Hepatocyte (in vitro differentiated cells): ENCODE data around the gene KRT32.

Experiments
- EZH2 ChIP-seq: fragments of 200-600 bp; sonication (generic); IDR thresholded peaks from 2 replicates; pipeline ENCODE4 v1.6.1; 2016; ENCODE audit warnings: antibody characterized with exemption, mild to moderate bottlenecking, borderline replicate concordance
- EZH2phosphoT487 ChIP-seq: fragments of 200-600 bp; sonication (generic); IDR thresholded peaks from one replicate; pipeline ENCODE4 v1.6.1; 2018; ENCODE audit warnings: antibody characterized with exemption, mild to moderate bottlenecking, low read depth, moderate library complexity; ENCODE audit not compliant: unreplicated experiment, severe bottlenecking
- TF ChIP-seq, protein P1 (sequence below): fragments of 200-600 bp; sonication (generic); IDR thresholded peaks from 2 replicates; pipeline ENCODE4 v1.5.1; 2016; ENCODE audit warnings: antibody characterized with exemption, mild to moderate bottlenecking; ENCODE audit not compliant: poor library complexity

DNA sequence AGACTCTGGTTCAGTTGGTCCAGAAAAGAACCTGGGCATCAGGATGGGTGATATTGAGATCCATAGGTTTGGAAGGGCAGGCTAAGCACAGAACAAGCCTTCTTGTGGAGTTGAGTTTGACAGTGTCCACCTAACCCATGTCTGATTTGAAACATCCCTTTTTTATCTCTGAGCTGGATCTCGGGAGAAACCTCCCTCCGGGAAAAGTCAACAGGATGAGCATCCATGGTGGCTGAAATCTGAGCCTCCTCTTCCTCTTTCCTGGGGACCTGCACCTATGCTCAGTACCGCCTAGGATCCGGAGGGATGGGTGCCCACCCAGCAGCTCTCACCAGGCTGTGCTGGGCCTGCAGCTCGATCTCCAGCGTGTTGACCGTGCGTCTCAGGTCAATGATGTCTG lies 3.4 kb downstream of the KRT32 start:
- TF ChIP-seq, protein P1, sequence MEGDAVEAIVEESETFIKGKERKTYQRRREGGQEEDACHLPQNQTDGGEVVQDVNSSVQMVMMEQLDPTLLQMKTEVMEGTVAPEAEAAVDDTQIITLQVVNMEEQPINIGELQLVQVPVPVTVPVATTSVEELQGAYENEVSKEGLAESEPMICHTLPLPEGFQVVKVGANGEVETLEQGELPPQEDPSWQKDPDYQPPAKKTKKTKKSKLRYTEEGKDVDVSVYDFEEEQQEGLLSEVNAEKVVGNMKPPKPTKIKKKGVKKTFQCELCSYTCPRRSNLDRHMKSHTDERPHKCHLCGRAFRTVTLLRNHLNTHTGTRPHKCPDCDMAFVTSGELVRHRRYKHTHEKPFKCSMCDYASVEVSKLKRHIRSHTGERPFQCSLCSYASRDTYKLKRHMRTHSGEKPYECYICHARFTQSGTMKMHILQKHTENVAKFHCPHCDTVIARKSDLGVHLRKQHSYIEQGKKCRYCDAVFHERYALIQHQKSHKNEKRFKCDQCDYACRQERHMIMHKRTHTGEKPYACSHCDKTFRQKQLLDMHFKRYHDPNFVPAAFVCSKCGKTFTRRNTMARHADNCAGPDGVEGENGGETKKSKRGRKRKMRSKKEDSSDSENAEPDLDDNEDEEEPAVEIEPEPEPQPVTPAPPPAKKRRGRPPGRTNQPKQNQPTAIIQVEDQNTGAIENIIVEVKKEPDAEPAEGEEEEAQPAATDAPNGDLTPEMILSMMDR: no peak
- TF ChIP-seq EZH2 (no peak), EZH2phosphoT487 (no peak)
